Neural cell (in vitro differentiated cells): ENCODE data around the gene COL18A1. TPM values are rescaled to one million over a fixed set of nuclear protein-coding genes. Genes with fewer than 3 reads are reported as not detected.

Experiments used
- H2AFZ ChIP-seq: fragments of 200-600, 300-800 bp; sonication (generic), shearing (Covaris generic); 2 replicates; pipeline ENCODE4 v1.6.0; 2014; ENCODE audit warnings: low read depth, mild to moderate bottlenecking, antibody characterized with exemption, low read length, moderate library complexity
- H3F3A ChIP-seq: fragments of 200-600 bp; shearing (Covaris generic); 2 replicates; pipeline ENCODE4 v1.6.1; 2016; ENCODE audit warnings: mild to moderate bottlenecking, moderate library complexity, mixed read lengths, antibody characterized with exemption, low read length; ENCODE audit not compliant: insufficient read depth, poor library complexity, severe bottlenecking
- H3K27ac ChIP-seq: fragments of 200-600, 300-800 bp; sonication (generic), shearing (Covaris generic); 2 replicates; pipeline ENCODE4 v1.5.1; 2014; ENCODE audit warnings: mild to moderate bottlenecking, low read length, moderate library complexity
- H3K27me3 ChIP-seq: fragments of 300-800, 200-600 bp; sonication (generic), shearing (Covaris generic); 2 replicates; pipeline ENCODE4 v1.6.0; 2014; ENCODE audit warnings: mild to moderate bottlenecking, low read depth, low read length, moderate library complexity; ENCODE audit not compliant: insufficient read depth
- H3K36me3 ChIP-seq: fragments of 300-800, 200-600 bp; sonication (generic), shearing (Covaris generic); 2 replicates; pipeline ENCODE4 v1.5.1; 2014; ENCODE audit warnings: mild to moderate bottlenecking, antibody characterized with exemption, low read length, moderate library complexity; ENCODE audit not compliant: insufficient read depth
- H3K4me2 ChIP-seq: fragments of 300-800, 200-600 bp; sonication (generic), shearing (Covaris generic); 2 replicates; pipeline ENCODE4 v1.6.0; 2014; ENCODE audit warnings: mild to moderate bottlenecking, low read length
- H3K4me3 ChIP-seq: fragments of 300-800, 200-600 bp; sonication (generic), shearing (Covaris generic); 2 replicates; pipeline ENCODE4 v1.5.1; 2014; ENCODE audit warnings: mild to moderate bottlenecking, low read length, moderate library complexity
- H3K79me2 ChIP-seq: fragments of 200-600 bp; shearing (Covaris generic); replicated peaks from 2 replicates; pipeline ENCODE4 v1.6.0; 2014; ENCODE audit warnings: mild to moderate bottlenecking, low read length, moderate library complexity; ENCODE audit not compliant: insufficient read depth
- H3K9ac ChIP-seq: fragments of 300-800, 200-600 bp; sonication (generic), shearing (Covaris generic); 2 replicates; pipeline ENCODE4 v1.6.1; 2016; ENCODE audit warnings: mild to moderate bottlenecking, low read length, mixed read lengths
- H3K9me2 ChIP-seq: fragments of 200-600 bp; shearing (Covaris generic); 2 replicates; pipeline ENCODE4 v1.6.1; 2016; ENCODE audit warnings: mild to moderate bottlenecking, low read length, mixed read lengths; ENCODE audit not compliant: insufficient read depth
- H3K9me3 ChIP-seq: fragments of 200-600, 300-800 bp; sonication (generic), shearing (Covaris generic); 2 replicates; pipeline ENCODE4 v1.6.1; 2016; ENCODE audit warnings: mild to moderate bottlenecking, mixed run types, low read length, moderate library complexity, mixed read lengths
- H4K20me1 ChIP-seq: fragments of 200-600 bp; shearing (Covaris generic); 2 replicates; pipeline ENCODE4 v1.6.1; 2016; ENCODE audit warnings: mild to moderate bottlenecking, mixed run types; ENCODE audit not compliant: insufficient read depth
- EP300 ChIP-seq: fragments of 450-650 bp; conservative IDR thresholded peaks from 2 replicates; pipeline ENCODE4 v1.6.1; 2014; ENCODE audit warnings: antibody characterized with exemption, mild to moderate bottlenecking, moderate library complexity; ENCODE audit not compliant: poor library complexity, severe bottlenecking
- EZH2 ChIP-seq: fragments of 200-600, 300-800 bp; shearing (Covaris generic), sonication (generic); IDR thresholded peaks from 2 replicates; pipeline ENCODE4 v1.6.1; 2014; ENCODE audit warnings: antibody characterized with exemption, low read length, borderline replicate concordance, mild to moderate bottlenecking; ENCODE audit not compliant: insufficient read depth, poor library complexity, severe bottlenecking
- MXI1 ChIP-seq: fragments of 450-650 bp; conservative IDR thresholded peaks from 2 replicates; pipeline ENCODE4 v1.6.1; 2014; ENCODE audit warnings: antibody characterized with exemption, mild to moderate bottlenecking; ENCODE audit not compliant: poor library complexity, severe bottlenecking
- POLR2AphosphoS5 ChIP-seq: IDR thresholded peaks from 2 replicates; pipeline ENCODE4 v1.6.1; 2012
- RAD21 ChIP-seq: fragments of 450-650 bp; conservative IDR thresholded peaks from 2 replicates; pipeline ENCODE4 v1.6.1; 2014; ENCODE audit warnings: antibody characterized with exemption, mild to moderate bottlenecking, moderate library complexity
- SMC3 ChIP-seq: fragments of 450-650 bp; conservative IDR thresholded peaks from 2 replicates; pipeline ENCODE4 v1.6.1; 2014; ENCODE audit warnings: antibody characterized with exemption, mild to moderate bottlenecking, moderate library complexity; ENCODE audit not compliant: poor library complexity
- TAF1 ChIP-seq: IDR thresholded peaks from 2 replicates; pipeline ENCODE4 v1.6.1; 2012; ENCODE audit warnings: low read depth
- polyA plus RNA-seq: library from polyadenylated mRNA; depleted of rRNA; stranded (reverse); fragments of >200 nt; gene quantifications from 2 replicates; pipeline ENCODE4 v1.2.3, GENCODE V29; 2014
- TF ChIP-seq, protein P1 (sequence below): fragments of 450-650 bp; IDR thresholded peaks from 2 replicates; pipeline ENCODE4 v1.5.1; 2014; ENCODE audit warnings: antibody characterized with exemption, mild to moderate bottlenecking, moderate library complexity; ENCODE audit not compliant: poor library complexity, severe bottlenecking
- TF ChIP-seq, protein P2 (sequence below): IDR thresholded peaks from 2 replicates; pipeline ENCODE4 v1.6.1; 2012; ENCODE audit warnings: borderline replicate concordance

The COL18A1 gene
- polyA plus RNA-seq, 1 donor from 2014 or later, result 2.5 TPM

DNA sequence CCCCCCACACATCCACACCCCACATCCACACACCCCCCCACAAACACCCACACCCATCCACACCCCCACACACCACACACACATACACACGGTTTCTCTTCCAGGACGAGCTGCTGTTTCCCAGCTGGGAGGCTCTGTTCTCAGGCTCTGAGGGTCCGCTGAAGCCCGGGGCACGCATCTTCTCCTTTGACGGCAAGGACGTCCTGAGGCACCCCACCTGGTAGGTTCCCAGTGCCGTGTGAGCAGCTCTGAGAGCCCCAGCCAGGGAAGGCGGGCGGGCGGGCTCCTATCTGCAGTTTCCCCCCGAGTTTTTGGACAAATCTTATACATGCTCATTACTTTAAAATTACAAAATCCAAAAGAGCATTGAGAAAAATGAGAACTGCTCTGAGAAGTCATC lies 106.0 kb downstream of the COL18A1 start:
- Histone ChIP-seq H3K4me2 (no peak overlapping the region), H2AFZ (no peak overlapping the region), H3K36me3 (no peaks in the 10 kb centered on the region), H4K20me1 (no peaks in the 10 kb centered on the region), H3K9ac (no peak overlapping the region), H3K79me2 (no peaks in the 10 kb centered on the region), H3K9me2 (no peaks in the 10 kb centered on the region), H3K27ac (no peak overlapping the region), H3K27me3 (no peaks in the 10 kb centered on the region), H3K4me3 (no peak overlapping the region), H3K9me3 (no peaks in the 10 kb centered on the region), H3F3A (no peaks in the 10 kb centered on the region)
- TF ChIP-seq TAF1, result no peak
- TF ChIP-seq MXI1, result no peak
- TF ChIP-seq EP300, result no peak
- TF ChIP-seq, protein P1, sequence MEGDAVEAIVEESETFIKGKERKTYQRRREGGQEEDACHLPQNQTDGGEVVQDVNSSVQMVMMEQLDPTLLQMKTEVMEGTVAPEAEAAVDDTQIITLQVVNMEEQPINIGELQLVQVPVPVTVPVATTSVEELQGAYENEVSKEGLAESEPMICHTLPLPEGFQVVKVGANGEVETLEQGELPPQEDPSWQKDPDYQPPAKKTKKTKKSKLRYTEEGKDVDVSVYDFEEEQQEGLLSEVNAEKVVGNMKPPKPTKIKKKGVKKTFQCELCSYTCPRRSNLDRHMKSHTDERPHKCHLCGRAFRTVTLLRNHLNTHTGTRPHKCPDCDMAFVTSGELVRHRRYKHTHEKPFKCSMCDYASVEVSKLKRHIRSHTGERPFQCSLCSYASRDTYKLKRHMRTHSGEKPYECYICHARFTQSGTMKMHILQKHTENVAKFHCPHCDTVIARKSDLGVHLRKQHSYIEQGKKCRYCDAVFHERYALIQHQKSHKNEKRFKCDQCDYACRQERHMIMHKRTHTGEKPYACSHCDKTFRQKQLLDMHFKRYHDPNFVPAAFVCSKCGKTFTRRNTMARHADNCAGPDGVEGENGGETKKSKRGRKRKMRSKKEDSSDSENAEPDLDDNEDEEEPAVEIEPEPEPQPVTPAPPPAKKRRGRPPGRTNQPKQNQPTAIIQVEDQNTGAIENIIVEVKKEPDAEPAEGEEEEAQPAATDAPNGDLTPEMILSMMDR, result no peak
- TF ChIP-seq, protein P2, sequence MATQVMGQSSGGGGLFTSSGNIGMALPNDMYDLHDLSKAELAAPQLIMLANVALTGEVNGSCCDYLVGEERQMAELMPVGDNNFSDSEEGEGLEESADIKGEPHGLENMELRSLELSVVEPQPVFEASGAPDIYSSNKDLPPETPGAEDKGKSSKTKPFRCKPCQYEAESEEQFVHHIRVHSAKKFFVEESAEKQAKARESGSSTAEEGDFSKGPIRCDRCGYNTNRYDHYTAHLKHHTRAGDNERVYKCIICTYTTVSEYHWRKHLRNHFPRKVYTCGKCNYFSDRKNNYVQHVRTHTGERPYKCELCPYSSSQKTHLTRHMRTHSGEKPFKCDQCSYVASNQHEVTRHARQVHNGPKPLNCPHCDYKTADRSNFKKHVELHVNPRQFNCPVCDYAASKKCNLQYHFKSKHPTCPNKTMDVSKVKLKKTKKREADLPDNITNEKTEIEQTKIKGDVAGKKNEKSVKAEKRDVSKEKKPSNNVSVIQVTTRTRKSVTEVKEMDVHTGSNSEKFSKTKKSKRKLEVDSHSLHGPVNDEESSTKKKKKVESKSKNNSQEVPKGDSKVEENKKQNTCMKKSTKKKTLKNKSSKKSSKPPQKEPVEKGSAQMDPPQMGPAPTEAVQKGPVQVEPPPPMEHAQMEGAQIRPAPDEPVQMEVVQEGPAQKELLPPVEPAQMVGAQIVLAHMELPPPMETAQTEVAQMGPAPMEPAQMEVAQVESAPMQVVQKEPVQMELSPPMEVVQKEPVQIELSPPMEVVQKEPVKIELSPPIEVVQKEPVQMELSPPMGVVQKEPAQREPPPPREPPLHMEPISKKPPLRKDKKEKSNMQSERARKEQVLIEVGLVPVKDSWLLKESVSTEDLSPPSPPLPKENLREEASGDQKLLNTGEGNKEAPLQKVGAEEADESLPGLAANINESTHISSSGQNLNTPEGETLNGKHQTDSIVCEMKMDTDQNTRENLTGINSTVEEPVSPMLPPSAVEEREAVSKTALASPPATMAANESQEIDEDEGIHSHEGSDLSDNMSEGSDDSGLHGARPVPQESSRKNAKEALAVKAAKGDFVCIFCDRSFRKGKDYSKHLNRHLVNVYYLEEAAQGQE, result no peak
- no peak for TF ChIP-seq SMC3
- TF ChIP-seq EZH2, result no peak
- no peak for TF ChIP-seq POLR2AphosphoS5

DNA sequence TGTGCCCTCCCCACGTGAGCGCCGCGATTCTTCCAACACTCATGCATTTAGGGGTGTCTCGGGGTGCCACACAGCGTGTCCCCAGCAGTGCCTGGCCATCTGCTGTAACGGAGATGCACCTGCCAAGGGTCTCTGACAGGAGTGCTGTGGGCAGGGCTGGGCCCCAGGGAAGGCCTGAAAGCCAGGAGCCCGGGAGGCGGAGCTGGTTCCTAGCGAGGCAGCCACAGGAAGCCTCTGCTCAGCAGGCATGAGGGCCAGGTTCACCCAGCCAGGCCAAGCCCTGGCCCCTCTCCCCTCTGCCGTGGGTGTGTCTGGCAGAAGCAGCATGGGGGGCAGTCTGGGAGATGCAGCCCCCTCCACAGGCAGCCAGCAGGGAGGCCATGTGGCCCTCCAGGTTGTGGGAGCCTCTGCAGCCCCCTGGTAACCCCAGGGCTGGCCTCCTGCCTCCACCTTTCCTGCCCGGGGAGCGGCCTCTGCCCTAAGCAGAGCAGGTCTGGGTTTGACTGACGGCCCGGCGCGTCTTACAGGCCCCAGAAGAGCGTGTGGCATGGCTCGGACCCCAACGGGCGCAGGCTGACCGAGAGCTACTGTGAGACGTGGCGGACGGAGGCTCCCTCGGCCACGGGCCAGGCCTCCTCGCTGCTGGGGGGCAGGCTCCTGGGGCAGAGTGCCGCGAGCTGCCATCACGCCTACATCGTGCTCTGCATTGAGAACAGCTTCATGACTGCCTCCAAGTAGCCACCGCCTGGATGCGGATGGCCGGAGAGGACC lies 106.9 kb downstream of the COL18A1 start:
- no peaks in the 10 kb centered on the region for H3K27me3 ChIP-seq
- no peaks in the 10 kb centered on the region for H3K36me3 ChIP-seq
- no peaks in the 10 kb centered on the region for H3K79me2 ChIP-seq
- TF ChIP-seq, protein P2, result no peak
- TF ChIP-seq MXI1 (no peak), RAD21 (no peak), TAF1 (no peak), EZH2 (no peak), EP300 (no peak), POLR2AphosphoS5 (no peak), SMC3 (no peak)
- TF ChIP-seq, protein P1, result no peak
- no peak overlapping the region for H3K4me2 ChIP-seq
- H3K9ac ChIP-seq, result no peak overlapping the region
- H3K27ac ChIP-seq, result no peak overlapping the region
- no peaks in the 10 kb centered on the region for H3K9me2 ChIP-seq
- no peaks in the 10 kb centered on the region for H3F3A ChIP-seq
- no peaks in the 10 kb centered on the region for H4K20me1 ChIP-seq
- no peaks in the 10 kb centered on the region for H3K9me3 ChIP-seq
- no peak overlapping the region for H2AFZ ChIP-seq
- no peak overlapping the region for H3K4me3 ChIP-seq
